GM19025 (cell line): Measurements from ENCODE around the gene APP.
"Not testable (repeated sequence)": the region's sequence is repeated elsewhere in the genome, so short reads cannot be mapped to it uniquely, and the experiment has no call there.

ENCODE experiments used
- ATAC-seq: cut with Tn5 transposase; IDR thresholded peaks from one replicate; pipeline ENCODE4 v1.9.1; 2021; ENCODE audit warnings: mild to moderate bottlenecking, low read depth, moderate library complexity; ENCODE audit not compliant: unreplicated experiment

Gene APP

GRCh38 chr21:25918152-25918551 lies 252.4 kb downstream of the APP start:
- not testable (repeated sequence) for ATAC-seq

- no peak for ATAC-seq
Measured at GRCh38 chr21:25916226-25916625, 254.3 kb downstream of the APP start.

- no peak for ATAC-seq
Measured at GRCh38 chr21:25913479-25913878, 257.1 kb downstream of the APP start.

GRCh38 chr21:25912402-25912746 lies 258.2 kb downstream of the APP start:
- no peak for ATAC-seq

- ATAC-seq = no peak
Measured at GRCh38 chr21:25911730-25912401, 258.7 kb downstream of the APP start.

- no peak for ATAC-seq
Measured at GRCh38 chr21:25910809-25911208, 259.8 kb downstream of the APP start.

- ATAC-seq = no peak
Measured at GRCh38 chr21:25909341-25909740, 261.2 kb downstream of the APP start.

GRCh38 chr21:25908495-25908894 lies 262.1 kb downstream of the APP start:
- ATAC-seq = no peak

- no peak for ATAC-seq
Measured at GRCh38 chr21:25907573-25908275, 262.8 kb downstream of the APP start.

GRCh38 chr21:25906587-25906986 lies 264.0 kb downstream of the APP start:
- no peak for ATAC-seq

GRCh38 chr21:25905126-25905525 lies 265.4 kb downstream of the APP start:
- ATAC-seq = no peak

- no peak for ATAC-seq
Measured at GRCh38 chr21:25904044-25904695, 266.4 kb downstream of the APP start.

GRCh38 chr21:25903607-25904006 lies 267.0 kb downstream of the APP start:
- no peak for ATAC-seq

- no peak for ATAC-seq
Measured at GRCh38 chr21:25901330-25901979, 269.1 kb downstream of the APP start.

GRCh38 chr21:25898671-25899070 lies 271.9 kb downstream of the APP start:
- no peak for ATAC-seq

- ATAC-seq = no peak
Measured at GRCh38 chr21:25897383-25897782, 273.2 kb downstream of the APP start.

- ATAC-seq = no peak
Measured at GRCh38 chr21:25896501-25897056, 274.0 kb downstream of the APP start.

- ATAC-seq = no peak
Measured at GRCh38 chr21:25895565-25896205, 274.9 kb downstream of the APP start.

GRCh38 chr21:25893191-25893590 lies 277.4 kb downstream of the APP start:
- ATAC-seq = no peak

- ATAC-seq = no peak
Measured at GRCh38 chr21:25891596-25891995, 279.0 kb downstream of the APP start.

- no peak for ATAC-seq
Measured at GRCh38 chr21:25890001-25890400, 280.6 kb downstream of the APP start.
